GM19463 (cell line): ENCODE measurements around the gene RABGAP1L.
A peak's percentile ranks its signal among the peaks of the same experiment; 100 is the strongest.
"Not testable (repeated sequence)": the region's sequence is repeated elsewhere in the genome, so short reads cannot be mapped to it uniquely, and the experiment has no call there.

Experiments used
- ATAC-seq: cut with Tn5 transposase; IDR thresholded peaks from one replicate; pipeline ENCODE4 v1.9.1; 2021; ENCODE audit warnings: mild to moderate bottlenecking, moderate library complexity; ENCODE audit not compliant: unreplicated experiment

Gene RABGAP1L

GRCh38 chr1:174289644-174290310 is 130.5 kb downstream of the RABGAP1L start:
- ATAC-seq: no peak

DNA sequence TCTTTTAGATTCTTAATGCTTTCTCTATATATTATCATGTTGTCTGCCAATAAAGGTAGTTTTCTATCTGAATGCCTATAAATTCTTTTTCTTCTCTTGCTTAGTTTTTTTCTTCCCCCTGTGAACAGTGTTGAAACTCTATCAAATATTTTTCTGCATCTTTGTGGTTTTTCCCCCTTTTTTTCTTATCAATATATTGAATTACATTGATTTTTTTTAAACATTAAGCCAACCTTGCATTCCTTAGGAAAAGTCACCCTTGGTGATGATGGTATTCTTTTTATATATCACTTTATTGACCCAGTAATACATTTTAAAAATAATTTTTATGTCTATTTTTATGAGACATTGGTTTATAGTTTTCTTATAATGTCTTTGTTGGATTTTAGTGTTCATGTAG is 131.7 kb downstream of the RABGAP1L start:
- no peak for ATAC-seq

GRCh38 chr1:174296309-174296708 is 137.0 kb downstream of the RABGAP1L start:
- no peak for ATAC-seq

- ATAC-seq: no peak
These were observed 138.0 kb downstream of the RABGAP1L start for GRCh38 chr1:174297351-174297750.

DNA sequence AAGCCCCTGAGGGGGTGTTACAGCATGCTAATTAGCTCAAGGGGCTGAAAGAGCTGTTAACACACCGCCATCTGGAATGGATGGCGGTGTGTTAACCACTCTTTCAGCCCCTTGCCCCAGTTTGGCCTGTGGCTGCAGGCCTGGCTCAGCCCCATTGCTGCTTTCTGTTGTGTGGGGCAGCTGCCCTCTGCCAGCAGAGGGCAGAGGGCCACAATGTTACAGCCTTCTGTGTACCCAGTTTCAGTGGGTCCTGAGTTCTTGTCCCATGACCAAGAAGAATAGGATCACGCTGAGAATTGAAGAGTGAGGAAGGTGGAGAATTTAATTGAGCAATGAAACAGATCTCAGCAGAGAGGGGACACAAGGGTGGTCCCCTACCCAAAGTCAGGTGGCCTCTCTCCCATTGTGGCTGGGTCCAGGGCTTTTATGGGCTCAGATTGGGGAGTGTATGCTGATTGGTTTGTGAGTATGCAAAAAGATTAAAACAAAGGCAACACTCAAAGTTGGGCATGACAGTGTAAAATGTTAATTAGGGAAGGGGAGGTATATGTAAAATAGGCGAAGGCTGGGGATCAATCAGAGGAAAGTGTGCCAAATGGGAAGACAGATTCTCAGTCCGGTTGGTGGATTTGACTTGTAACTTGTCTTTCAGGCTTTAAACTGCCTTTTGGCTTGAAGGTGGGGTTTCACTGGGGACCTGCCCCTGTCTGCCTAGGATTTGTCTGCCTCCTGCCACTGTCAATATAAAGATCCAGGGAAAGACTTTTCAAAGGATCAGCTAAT is 142.2 kb downstream of the RABGAP1L start:
- no peak for ATAC-seq

- ATAC-seq: no peak
These were observed 149.3 kb downstream of the RABGAP1L start for GRCh38 chr1:174308604-174309003.

- ATAC-seq: no peak
These were observed 150.2 kb downstream of the RABGAP1L start for GRCh38 chr1:174309490-174309889.

DNA sequence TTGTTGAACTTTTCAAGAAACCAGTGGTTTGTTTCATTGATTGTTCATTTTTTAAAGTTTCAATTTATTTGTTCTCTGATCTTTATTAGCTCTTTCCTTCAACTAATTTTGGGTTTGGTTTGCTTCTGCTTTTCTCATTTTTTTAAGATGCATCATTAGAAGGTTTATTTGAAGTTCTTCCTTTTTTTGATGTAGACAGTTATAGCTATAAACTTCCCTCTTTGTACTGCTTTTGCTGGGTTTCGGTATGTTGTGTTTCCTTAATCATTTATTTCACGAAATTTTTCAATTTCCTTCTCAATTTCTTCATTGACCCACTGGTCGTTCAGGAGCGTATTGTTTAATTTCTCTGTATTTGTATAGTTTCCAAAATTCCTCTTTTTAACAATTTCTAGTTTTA is 155.1 kb downstream of the RABGAP1L start:
- ATAC-seq: no peak

GRCh38 chr1:174315239-174315638 is 155.9 kb downstream of the RABGAP1L start:
- no peak for ATAC-seq

- ATAC-seq: not testable (repeated sequence)
These were observed 161.6 kb downstream of the RABGAP1L start for GRCh38 chr1:174320897-174321296.

GRCh38 chr1:174322202-174322862 is 163.0 kb downstream of the RABGAP1L start:
- ATAC-seq: no peak

GRCh38 chr1:174324493-174324892 is 165.2 kb downstream of the RABGAP1L start:
- no peak for ATAC-seq

DNA sequence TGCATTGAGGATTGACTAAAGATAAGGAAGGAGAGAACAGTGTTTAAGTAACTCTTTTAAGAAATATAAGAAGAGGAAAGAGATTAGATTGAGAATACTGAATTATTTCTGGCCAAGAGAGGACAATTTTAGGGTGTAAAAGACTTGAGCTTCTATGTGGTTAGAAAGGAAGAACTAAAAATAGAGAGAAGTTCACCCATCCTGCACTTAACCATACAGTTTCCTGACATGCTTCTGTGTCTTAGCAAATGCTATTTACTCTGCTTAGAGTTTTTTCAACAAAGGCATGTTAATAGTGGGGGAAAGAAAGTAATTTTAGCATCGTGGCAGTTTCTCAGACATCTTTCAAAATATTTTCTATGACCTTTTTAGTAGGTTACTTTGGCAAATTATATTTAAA is 165.6 kb downstream of the RABGAP1L start:
- no peak for ATAC-seq

DNA sequence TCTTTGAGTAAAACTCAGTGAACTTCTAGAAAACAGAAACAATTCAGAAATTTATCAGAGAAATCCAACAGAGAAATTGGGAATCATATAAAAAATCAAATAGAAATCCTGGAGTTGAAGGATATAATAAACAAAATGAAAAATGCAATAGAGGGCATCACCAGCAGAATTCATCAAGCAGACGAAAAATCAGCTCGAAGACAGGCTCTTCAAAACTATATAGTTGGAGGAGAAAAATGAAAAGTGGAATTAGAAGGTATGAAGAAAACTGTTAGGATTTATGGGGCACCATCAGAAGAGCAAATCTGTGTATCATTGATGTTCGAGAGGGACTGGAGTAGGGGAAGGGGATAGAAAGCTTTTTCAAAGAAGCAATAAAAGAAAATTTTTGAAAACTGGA is 167.0 kb downstream of the RABGAP1L start:
- ATAC-seq: no peak

GRCh38 chr1:174333437-174333836 is 174.1 kb downstream of the RABGAP1L start:
- no peak for ATAC-seq

GRCh38 chr1:174337000-174337681 is 177.8 kb downstream of the RABGAP1L start:
- ATAC-seq: no peak

- ATAC-seq: not testable (repeated sequence)
These were observed 181.1 kb downstream of the RABGAP1L start for GRCh38 chr1:174340404-174340803.

- ATAC-seq: peak; percentile 65
These were observed 184.8 kb downstream of the RABGAP1L start for GRCh38 chr1:174344162-174344561.

GRCh38 chr1:174352117-174352516 is 192.8 kb downstream of the RABGAP1L start:
- ATAC-seq: no peak

DNA sequence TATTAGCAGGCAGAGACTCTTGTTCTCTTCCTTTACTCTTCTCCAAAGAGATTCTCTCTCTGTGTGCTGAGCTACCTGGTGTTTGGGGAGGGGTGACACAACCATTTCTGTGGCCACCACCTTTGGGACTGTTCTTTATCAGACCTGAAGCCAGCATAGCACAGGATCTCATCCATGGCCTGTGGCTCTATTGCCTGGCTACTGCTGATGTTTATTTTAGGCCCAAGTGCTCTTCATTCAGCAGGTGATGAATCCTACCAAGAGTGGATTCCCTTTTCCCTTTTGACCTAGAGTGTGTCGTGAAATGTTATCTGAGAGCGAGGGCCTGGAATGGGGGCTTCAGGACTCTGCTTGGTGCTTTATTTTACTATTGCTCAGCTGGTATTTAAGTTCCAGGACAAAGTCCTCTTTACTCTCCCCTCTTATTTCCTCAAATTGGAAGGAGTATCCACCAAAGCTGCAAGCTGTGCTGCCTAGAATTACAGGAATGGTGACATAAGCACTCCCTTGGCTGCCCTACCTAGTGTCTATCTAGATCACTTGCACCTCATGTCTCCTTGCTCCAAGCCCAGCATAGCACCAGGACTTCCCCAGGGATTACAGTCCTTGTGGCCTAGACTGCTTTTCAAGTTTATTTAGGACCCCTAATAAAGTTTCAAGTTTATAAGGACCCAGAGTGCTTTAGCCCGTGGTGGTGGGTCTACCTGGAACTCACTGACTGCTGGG is 193.7 kb downstream of the RABGAP1L start:
- no peak for ATAC-seq

GRCh38 chr1:174358344-174358743 is 199.0 kb downstream of the RABGAP1L start:
- ATAC-seq: no peak
